Upper lobe of left lung (tissue), 4 donors: ENCODE measurements around the gene MAGI2.

ENCODE experiments used
- EP300 ChIP-seq, 4 donors: sonication (generic); formaldehyde crosslinking; IDR thresholded peaks; one replicate each; pipeline ENCODE4 v1.5.1; 2017; ENCODE audit warnings: antibody characterized with exemption in 4 of 4, control low read depth in 2 of 4
- POLR2A ChIP-seq, 4 donors: fragments of 450-650 bp; IDR thresholded peaks; one replicate each; pipeline ENCODE4 v1.5.1; 2016 to 2017; ENCODE audit warnings: antibody characterized with exemption in 4 of 4, mild to moderate bottlenecking in 2 of 4
- POLR2AphosphoS5 ChIP-seq, 2 donors: sonication (generic); formaldehyde crosslinking; IDR thresholded peaks; one replicate each; pipeline ENCODE4 v1.5.1; 2017; ENCODE audit warnings: antibody characterized with exemption in 2 of 2
- TF ChIP-seq, protein P1 (sequence below), 6 experiments: fragments of 450-650 bp in 4 of 6; fragments of 200-600 bp in 2 of 6; sonication (generic) in 2 of 6; IDR thresholded peaks; one replicate each; pipeline ENCODE4 v1.5.1; 2016 to 2019; ENCODE audit warnings: antibody characterized with exemption in 6 of 6

DNA sequence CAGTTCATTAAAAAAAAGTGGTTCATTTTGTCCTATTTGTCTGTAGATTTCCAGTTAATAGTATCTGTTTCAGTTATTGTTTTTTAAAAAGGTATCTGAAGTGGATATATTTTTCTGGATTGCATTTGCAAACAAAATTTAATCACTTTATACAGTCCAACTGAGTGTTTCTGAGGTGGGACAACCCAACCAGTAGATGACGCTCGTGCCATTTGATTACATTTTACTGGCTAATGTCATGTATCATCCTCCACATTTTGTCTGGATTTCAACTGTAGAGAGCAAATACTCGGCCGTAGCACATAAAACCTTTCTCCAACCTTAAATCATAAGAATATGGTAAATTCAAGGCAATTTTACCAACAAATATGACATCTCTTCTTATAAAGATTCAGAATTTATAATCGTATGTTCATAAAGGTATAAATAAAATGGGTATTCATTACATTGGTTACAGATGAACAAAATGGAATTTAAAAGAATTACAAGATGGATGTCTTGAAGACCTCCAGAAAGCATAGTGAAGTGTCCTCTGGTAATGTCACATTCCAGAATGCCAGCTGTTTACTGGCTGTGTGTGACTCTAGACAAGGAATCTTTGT lies 865.9 kb downstream of the MAGI2 start:
- TF ChIP-seq, protein P1, sequence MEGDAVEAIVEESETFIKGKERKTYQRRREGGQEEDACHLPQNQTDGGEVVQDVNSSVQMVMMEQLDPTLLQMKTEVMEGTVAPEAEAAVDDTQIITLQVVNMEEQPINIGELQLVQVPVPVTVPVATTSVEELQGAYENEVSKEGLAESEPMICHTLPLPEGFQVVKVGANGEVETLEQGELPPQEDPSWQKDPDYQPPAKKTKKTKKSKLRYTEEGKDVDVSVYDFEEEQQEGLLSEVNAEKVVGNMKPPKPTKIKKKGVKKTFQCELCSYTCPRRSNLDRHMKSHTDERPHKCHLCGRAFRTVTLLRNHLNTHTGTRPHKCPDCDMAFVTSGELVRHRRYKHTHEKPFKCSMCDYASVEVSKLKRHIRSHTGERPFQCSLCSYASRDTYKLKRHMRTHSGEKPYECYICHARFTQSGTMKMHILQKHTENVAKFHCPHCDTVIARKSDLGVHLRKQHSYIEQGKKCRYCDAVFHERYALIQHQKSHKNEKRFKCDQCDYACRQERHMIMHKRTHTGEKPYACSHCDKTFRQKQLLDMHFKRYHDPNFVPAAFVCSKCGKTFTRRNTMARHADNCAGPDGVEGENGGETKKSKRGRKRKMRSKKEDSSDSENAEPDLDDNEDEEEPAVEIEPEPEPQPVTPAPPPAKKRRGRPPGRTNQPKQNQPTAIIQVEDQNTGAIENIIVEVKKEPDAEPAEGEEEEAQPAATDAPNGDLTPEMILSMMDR (IDR thresholded peaks at IDR 0.05), result no peak
- TF ChIP-seq POLR2AphosphoS5 (IDR thresholded peaks at IDR 0.05), result no peak
- no peak for TF ChIP-seq POLR2A (IDR thresholded peaks at IDR 0.05)
- no peak for TF ChIP-seq EP300 (IDR thresholded peaks at IDR 0.05)
